ENCODE data around the gene SUSD3. TPM values are rescaled to one million over a fixed set of nuclear protein-coding genes. Genes with fewer than 3 reads are reported as not detected.
A peak's percentile ranks its signal among the peaks of the same experiment; 100 is the strongest.

Gene SUSD3
- total and polyA plus RNA-seq, 11 donors = 0.29 to 5.2 (median 0.53) TPM; not detected in 3

- 65 to 76% (median 69%) methylated on average over 15 of the region's 15 CpGs for WGBS, 4 donors
- intact Hi-C loops (cut with DNase I) = no loop called here
- no peak overlapping the region for H3K4me3 ChIP-seq
- ATAC-seq = peak in 3 of 4 donors; percentile 29 to 63 (median 46)
- H3K27ac ChIP-seq = peak overlapping the region in 1 of 12 donors; percentile 66
- DNase-seq = no peak
- peaks cover 0 to 55% (median 0%) of the 10 kb centered on the region in 12 donors for H3K4me1 ChIP-seq
- peaks cover 0 to 4% (median 0%) of the 10 kb centered on the region in 12 donors for H3K9me3 ChIP-seq
- TF ChIP-seq POLR2A (IDR thresholded peaks at IDR 0.05) (no peak), CTCF (IDR thresholded peaks at IDR 0.05) (no peak)
- no peaks in the 10 kb centered on the region for H3K27me3 ChIP-seq
- H3K36me3 ChIP-seq = no peaks in the 10 kb centered on the region
Observed at GRCh38 chr9:93065135-93065720, 6.7 kb downstream of the SUSD3 start.

GRCh38 chr9:93066978-93067603 is 8.6 kb downstream of the SUSD3 start:
- DNase-seq (no peak), ATAC-seq (no peak)
- Histone ChIP-seq H3K27ac (no peak overlapping the region), H3K4me1 (peaks cover 0 to 37% (median under 1%) of the 10 kb centered on the region in 12 donors), H3K36me3 (no peaks in the 10 kb centered on the region), H3K9me3 (peaks cover 0 to 4% (median 0%) of the 10 kb centered on the region in 12 donors), H3K27me3 (no peaks in the 10 kb centered on the region), H3K4me3 (no peak overlapping the region)
- 90 to 94% (median 92%) methylated on average over 3 of the region's 3 CpGs for WGBS, 4 donors
- TF ChIP-seq CTCF (IDR thresholded peaks at IDR 0.05) (no peak), POLR2A (IDR thresholded peaks at IDR 0.05) (no peak)
- intact Hi-C loops (cut with DNase I) = no loop called here

DNA sequence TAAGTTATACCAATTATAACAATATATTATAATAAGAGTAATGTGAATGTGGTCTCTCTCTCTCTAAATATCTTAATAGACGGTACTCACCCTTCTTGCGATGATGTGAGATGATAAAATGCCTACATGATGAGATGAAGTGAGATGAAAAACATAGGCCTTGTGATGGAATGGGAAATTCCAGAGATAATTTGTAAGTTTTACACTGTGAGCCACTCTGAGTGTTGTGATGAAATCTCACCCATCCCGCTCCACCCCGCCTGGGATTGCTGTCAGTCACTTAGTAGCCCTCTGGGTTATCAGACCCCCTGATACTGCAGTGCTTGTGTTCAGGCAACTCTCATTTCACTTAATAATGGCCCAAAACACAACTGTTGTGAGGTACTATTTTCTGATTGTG is 10.5 kb downstream of the SUSD3 start:
- peaks cover 0 to 28% (median 2%) of the 10 kb centered on the region in 12 donors for H3K4me1 ChIP-seq
- intact Hi-C loops (cut with DNase I) = no loop called here
- no peak overlapping the region for H3K4me3 ChIP-seq
- no peak overlapping the region for H3K27ac ChIP-seq
- ATAC-seq (no peak), DNase-seq (no peak)
- H3K9me3 ChIP-seq = peaks cover 0 to 4% (median 0%) of the 10 kb centered on the region in 12 donors
- 82 to 91% (median 89%) methylated on average over 4 of the region's 4 CpGs for WGBS, 4 donors
- no peaks in the 10 kb centered on the region for H3K27me3 ChIP-seq
- TF ChIP-seq CTCF (IDR thresholded peaks at IDR 0.05) (no peak), POLR2A (IDR thresholded peaks at IDR 0.05) (no peak)
- no peaks in the 10 kb centered on the region for H3K36me3 ChIP-seq

- ATAC-seq = peak in 3 of 4 donors; percentile 40 to 58 (median 44)
- 78 to 84% (median 81%) methylated on average over 7 of the region's 7 CpGs for WGBS, 4 donors
- peaks cover 0 to 12% (median 2%) of the 10 kb centered on the region in 12 donors for H3K4me1 ChIP-seq
- H3K36me3 ChIP-seq = no peaks in the 10 kb centered on the region
- no peak overlapping the region for H3K4me3 ChIP-seq
- H3K9me3 ChIP-seq = peaks cover 0 to 4% (median 0%) of the 10 kb centered on the region in 12 donors
- DNase-seq = no peak
- TF ChIP-seq CTCF (IDR thresholded peaks at IDR 0.05) (no peak), POLR2A (IDR thresholded peaks at IDR 0.05) (no peak)
- H3K27me3 ChIP-seq = no peaks in the 10 kb centered on the region
- intact Hi-C loops (cut with DNase I) = no loop called here
- peak overlapping the region in 1 of 12 donors; percentile 47 for H3K27ac ChIP-seq
Observed at GRCh38 chr9:93071464-93071863, 13.0 kb downstream of the SUSD3 start.
